SJSA1 (cell line): ENCODE measurements around the gene INPP4A. TPM values are rescaled to one million over a fixed set of nuclear protein-coding genes. Genes with fewer than 3 reads are reported as not detected.

ENCODE experiments used
- DNase-seq, 2 experiments: peaks; one replicate each; pipeline ENCODE4 v3.0.0-alpha.2; 2015 to 2020; ENCODE audit warnings: low spot score in 2 of 2, low read depth in 1 of 2
- H3K27ac ChIP-seq: fragments of 250-450 bp; sonication (Bioruptor Pico); 2 replicates; pipeline ENCODE4 v1.5.1; 2020; ENCODE audit warnings: mild to moderate bottlenecking, moderate library complexity
- H3K27me3 ChIP-seq: fragments of 250-450 bp; sonication (Bioruptor Pico); replicated peaks from 2 replicates; pipeline ENCODE4 v1.5.1; 2020; ENCODE audit warnings: mild to moderate bottlenecking, moderate library complexity
- H3K36me3 ChIP-seq: fragments of 250-450 bp; sonication (Bioruptor Pico); 2 replicates; pipeline ENCODE4 v1.5.1; 2020; ENCODE audit warnings: mild to moderate bottlenecking
- H3K4me1 ChIP-seq: fragments of 250-450 bp; sonication (Bioruptor Pico); replicated peaks from 2 replicates; pipeline ENCODE4 v1.6.1; 2021; ENCODE audit warnings: mild to moderate bottlenecking
- H3K4me3 ChIP-seq: fragments of 250-450 bp; sonication (Bioruptor Pico); 2 replicates; pipeline ENCODE4 v1.5.1; 2020; ENCODE audit warnings: mild to moderate bottlenecking
- H3K9me3 ChIP-seq: fragments of 250-450 bp; sonication (Bioruptor Pico); replicated peaks from 2 replicates; pipeline ENCODE4 v1.5.1; 2020; ENCODE audit warnings: mild to moderate bottlenecking
- total RNA-seq: library from RNA; depleted of rRNA; stranded (reverse); fragments of >200 nt; shearing (Covaris generic); gene quantifications from 2 replicates; pipeline ENCODE4 v1.2.3, GENCODE V29; 2014

The INPP4A gene
- total RNA-seq, 1 experiment from 2014 or later = 16.9 TPM

DNA sequence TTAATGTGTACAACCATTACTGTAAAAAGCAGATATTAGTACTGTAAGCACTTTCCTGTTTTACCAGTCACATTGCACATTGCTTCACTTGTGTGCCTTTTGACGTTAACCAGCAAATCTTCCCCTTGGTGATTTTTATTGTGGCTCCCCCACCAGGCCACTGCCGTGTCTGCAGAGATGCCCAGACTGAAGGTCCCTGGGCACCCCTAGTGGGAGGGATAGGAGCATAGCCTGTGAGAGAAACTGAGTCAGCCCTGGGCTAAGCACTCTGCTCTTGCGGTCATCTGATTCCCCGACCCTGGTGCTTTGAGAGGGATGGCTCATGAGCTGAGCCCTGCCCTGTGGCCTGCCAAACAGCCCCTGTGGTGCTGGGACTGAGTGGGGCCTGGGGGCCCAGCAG, 73.4 kb downstream of the INPP4A start:
- no peak overlapping the region for H3K27ac ChIP-seq
- H3K4me3 ChIP-seq = no peak overlapping the region
- H3K27me3 ChIP-seq = no peaks in the 10 kb centered on the region
- H3K36me3 ChIP-seq = no peaks in the 10 kb centered on the region
- DNase-seq = no peak
- H3K4me1 ChIP-seq = peaks cover 3% of the 10 kb centered on the region; the same call in 1 of the 2 replicates
- no peaks in the 10 kb centered on the region for H3K9me3 ChIP-seq

DNA sequence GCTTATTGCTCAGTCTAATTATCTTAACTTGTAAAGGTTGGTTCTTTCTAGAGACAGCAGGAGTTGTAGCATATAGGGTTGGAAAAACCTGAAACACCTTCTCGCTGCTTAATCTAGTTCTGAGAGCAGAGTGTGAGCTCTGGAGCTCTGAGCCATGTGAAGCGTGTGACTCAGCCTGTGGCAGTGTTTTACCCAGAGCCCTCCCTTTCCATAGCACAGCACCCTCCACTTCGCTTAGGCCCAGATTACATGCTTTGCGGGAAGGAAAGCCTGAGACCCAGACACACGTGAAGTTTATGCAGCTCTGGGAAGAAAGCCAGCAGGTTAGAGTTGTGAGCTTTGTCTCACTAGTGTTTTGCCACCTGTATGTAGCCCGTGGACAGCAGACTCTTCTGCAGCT, 74.5 kb downstream of the INPP4A start:
- no peak overlapping the region for H3K4me3 ChIP-seq
- H3K27ac ChIP-seq = no peak overlapping the region
- H3K4me1 ChIP-seq = peaks cover 3% of the 10 kb centered on the region; the same call in 1 of the 2 replicates
- H3K9me3 ChIP-seq = no peaks in the 10 kb centered on the region
- DNase-seq = no peak
- H3K27me3 ChIP-seq = no peaks in the 10 kb centered on the region
- H3K36me3 ChIP-seq = no peaks in the 10 kb centered on the region

DNA sequence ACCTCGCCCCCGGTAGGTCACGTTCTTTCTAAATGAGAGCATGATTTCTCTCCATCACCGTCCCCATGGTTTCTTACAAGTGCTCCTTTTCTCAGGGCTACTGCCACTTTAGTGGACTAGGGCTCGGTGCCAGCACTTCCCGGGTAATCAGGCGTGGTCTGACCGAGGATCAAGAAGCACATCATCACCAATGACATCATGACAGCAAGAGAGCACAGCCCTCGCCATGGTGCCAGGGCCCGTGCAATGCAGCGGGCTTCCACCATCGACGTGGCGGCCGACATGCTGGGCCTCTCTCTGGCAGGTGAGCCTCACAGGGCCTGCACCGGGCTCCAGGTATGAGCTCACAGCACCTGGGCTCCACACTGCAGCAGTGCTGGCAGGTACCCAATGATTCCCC, 75.2 kb downstream of the INPP4A start:
- no peaks in the 10 kb centered on the region for H3K36me3 ChIP-seq
- no peak overlapping the region for H3K4me3 ChIP-seq
- no peak overlapping the region for H3K27ac ChIP-seq
- no peaks in the 10 kb centered on the region for H3K27me3 ChIP-seq
- H3K4me1 ChIP-seq = peaks cover 3% of the 10 kb centered on the region; the same call in 1 of the 2 replicates
- DNase-seq = no peak
- H3K9me3 ChIP-seq = no peaks in the 10 kb centered on the region

DNA sequence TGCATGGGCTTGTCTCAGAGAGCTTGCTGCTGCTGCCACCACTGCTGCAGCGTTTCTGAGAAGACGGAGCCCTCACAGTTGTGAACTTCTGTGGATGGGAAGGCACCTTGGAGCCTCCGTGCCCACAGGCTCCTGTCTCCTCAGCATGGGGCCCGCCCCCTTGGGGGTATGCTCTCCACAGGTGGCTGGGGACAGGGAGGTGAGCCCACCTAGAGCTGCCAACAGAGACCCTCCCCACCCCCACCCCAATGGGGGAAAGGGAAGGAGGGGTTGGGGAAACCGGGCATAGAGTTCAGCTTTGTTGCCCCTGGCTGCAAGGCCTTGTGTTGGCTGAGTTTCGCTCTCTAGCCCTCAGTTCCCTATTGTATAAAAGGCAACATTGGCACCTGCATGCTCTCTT, 76.1 kb downstream of the INPP4A start:
- no peak overlapping the region for H3K27ac ChIP-seq
- H3K4me3 ChIP-seq = no peak overlapping the region
- no peaks in the 10 kb centered on the region for H3K27me3 ChIP-seq
- H3K4me1 ChIP-seq = no peaks in the 10 kb centered on the region
- DNase-seq = no peak
- no peaks in the 10 kb centered on the region for H3K36me3 ChIP-seq
- no peaks in the 10 kb centered on the region for H3K9me3 ChIP-seq

DNA sequence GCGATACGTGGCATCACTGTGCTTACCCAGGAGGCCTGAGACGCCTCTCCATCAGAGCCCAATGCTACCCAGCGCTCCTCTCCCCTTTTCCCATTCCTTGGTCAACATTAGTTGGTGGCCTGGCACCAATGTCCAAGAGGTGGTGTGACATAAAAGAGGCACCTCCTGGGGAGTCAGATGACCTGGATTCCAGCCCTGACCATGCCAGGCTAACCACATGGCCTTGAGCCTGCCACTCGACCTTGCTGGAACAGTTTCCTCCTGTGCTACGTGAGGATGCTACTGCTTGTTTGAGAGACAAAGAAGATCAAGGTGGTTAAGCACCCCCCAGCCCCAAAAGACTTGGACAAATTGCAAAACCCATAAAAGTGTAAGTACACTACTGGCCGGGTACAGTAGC, 76.6 kb downstream of the INPP4A start:
- Histone ChIP-seq H3K27ac (no peak overlapping the region), H3K9me3 (no peaks in the 10 kb centered on the region), H3K27me3 (no peaks in the 10 kb centered on the region), H3K4me1 (no peaks in the 10 kb centered on the region), H3K4me3 (no peak overlapping the region), H3K36me3 (no peaks in the 10 kb centered on the region)
- no peak for DNase-seq

DNA sequence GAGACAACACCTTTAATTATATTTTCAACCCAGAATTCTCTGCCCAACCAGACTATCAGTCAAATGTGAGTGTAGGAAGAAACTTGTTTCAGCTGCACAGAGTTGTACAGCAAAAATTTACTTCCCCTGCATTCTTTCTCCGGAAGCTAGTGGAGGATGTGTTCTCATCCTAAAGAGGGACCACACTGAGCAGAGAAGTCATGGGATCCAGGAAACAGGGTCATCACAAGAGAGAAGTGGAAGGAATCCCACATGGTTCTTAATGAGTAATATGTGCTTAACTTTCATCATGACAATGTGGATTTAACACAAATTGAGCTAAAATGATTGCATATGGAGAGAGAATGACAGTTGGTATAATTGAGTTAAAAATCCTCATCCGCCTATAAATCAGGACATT, 78.2 kb downstream of the INPP4A start:
- no peak for DNase-seq
- no peak overlapping the region for H3K27ac ChIP-seq
- no peak overlapping the region for H3K4me3 ChIP-seq
- H3K27me3 ChIP-seq = no peaks in the 10 kb centered on the region
- no peaks in the 10 kb centered on the region; the same call in 1 of the 2 replicates for H3K36me3 ChIP-seq
- no peaks in the 10 kb centered on the region for H3K4me1 ChIP-seq
- H3K9me3 ChIP-seq = no peaks in the 10 kb centered on the region

DNA sequence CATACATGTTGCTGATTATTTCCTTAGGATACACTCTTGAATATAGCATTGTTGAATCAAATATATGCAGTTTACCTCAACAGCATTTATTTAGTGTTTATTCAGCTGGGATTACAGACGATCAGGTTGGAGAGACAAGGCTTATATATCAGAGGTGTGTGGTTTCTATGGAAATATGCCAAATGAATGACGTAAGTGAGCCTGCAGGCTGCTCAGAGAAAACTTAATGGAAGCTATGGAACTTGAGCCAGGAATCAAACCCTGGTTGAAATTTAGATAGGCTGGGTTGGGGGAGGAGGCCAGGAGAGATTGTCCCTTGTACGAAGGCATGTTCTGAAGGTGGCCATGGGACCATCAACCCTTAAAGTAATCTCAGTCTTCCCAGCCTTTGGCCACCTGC, 79.5 kb downstream of the INPP4A start:
- Histone ChIP-seq H3K9me3 (no peaks in the 10 kb centered on the region), H3K36me3 (no peaks in the 10 kb centered on the region; the same call in 1 of the 2 replicates), H3K27ac (no peak overlapping the region), H3K27me3 (no peaks in the 10 kb centered on the region), H3K4me1 (no peaks in the 10 kb centered on the region), H3K4me3 (no peak overlapping the region)
- no peak for DNase-seq

DNA sequence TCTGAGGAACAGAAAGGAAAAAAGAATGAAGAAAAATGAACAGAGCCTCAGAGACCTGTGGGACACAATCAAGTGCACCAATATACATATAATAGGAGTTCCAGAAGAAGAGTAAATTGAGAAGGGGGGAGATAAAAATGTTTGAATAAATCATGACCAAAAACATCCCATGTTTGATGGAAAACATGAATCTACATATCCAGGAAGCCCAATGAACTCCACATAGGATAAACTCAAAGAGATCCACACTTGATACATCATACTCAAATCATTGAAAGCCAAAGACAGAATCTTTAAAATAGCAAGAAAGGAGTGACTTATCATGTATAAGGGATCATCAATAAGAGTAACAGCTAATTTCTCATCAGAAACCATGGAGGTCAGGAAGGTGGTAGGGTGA, 83.7 kb downstream of the INPP4A start:
- no peak overlapping the region for H3K27ac ChIP-seq
- no peaks in the 10 kb centered on the region for H3K9me3 ChIP-seq
- H3K36me3 ChIP-seq = no peaks in the 10 kb centered on the region; the same call in 1 of the 2 replicates
- H3K4me3 ChIP-seq = no peak overlapping the region
- no peak for DNase-seq
- H3K27me3 ChIP-seq = no peaks in the 10 kb centered on the region
- H3K4me1 ChIP-seq = no peaks in the 10 kb centered on the region

DNA sequence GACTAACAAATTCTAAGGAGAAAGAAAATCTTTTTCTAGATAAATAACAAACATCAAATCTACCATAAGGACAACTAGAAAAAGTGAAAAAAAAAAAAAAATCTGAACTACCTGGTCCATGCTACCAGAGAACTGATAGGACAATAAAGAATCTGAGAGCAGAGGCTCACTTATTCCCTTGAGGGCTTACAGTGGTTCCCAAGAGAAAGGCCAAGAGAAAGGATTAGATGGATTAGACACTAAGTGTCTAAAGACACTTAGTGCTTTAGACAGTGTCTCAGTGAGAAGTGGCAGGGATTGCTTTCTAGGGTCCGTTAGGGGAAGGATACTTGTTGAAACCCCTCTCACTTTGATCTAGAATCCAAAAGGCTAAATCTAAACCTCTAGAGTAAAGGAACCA, 85.5 kb downstream of the INPP4A start:
- H3K4me3 ChIP-seq = no peak overlapping the region
- H3K27me3 ChIP-seq = no peaks in the 10 kb centered on the region
- no peak for DNase-seq
- H3K9me3 ChIP-seq = no peaks in the 10 kb centered on the region
- no peaks in the 10 kb centered on the region for H3K4me1 ChIP-seq
- no peaks in the 10 kb centered on the region; the same call in 1 of the 2 replicates for H3K36me3 ChIP-seq
- H3K27ac ChIP-seq = no peak overlapping the region

DNA sequence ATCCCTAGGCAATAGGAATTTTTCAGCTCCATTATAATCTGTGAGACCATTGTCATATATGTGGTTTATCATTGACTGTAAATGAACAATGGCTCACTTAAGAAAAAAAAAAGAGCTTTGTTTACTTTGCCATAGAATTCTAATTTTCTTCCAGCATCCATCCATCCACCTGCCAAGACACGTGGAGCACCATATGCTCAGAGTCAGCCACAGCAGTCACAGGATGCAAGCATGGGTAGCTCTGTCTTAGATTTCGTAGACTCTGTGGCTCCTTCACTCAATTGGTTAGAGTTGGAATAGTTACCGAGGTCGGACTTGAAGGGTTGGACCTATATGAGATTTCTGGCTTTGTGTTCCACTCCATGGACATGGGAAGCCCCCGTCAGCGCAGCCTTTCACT, 88.1 kb downstream of the INPP4A start:
- DNase-seq = no peak
- no peak overlapping the region for H3K4me3 ChIP-seq
- no peak overlapping the region for H3K27ac ChIP-seq
- no peaks in the 10 kb centered on the region for H3K9me3 ChIP-seq
- H3K36me3 ChIP-seq = no peaks in the 10 kb centered on the region
- H3K4me1 ChIP-seq = no peaks in the 10 kb centered on the region
- H3K27me3 ChIP-seq = no peaks in the 10 kb centered on the region

DNA sequence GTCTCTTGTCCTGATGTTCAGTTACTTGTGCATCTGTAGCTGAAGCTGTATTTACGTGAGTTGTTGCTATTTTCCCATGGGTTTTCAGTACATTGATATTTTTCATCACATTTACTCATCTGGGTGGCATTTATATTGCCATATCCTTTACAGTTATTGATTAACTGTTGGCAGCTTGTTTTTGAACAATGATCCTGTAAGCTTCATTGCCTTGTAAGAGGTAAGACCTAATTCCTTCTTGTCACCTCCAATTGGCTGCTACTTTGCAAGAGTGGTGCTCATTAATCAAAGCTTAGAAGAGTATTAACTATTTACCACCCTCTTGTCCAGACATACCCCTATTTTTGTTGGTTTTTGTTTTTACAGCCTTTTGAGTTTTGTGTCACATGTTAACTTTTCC, 88.9 kb downstream of the INPP4A start:
- no peak for DNase-seq
- Histone ChIP-seq H3K4me1 (no peaks in the 10 kb centered on the region), H3K9me3 (no peaks in the 10 kb centered on the region), H3K36me3 (no peaks in the 10 kb centered on the region), H3K4me3 (no peak overlapping the region), H3K27ac (no peak overlapping the region), H3K27me3 (no peaks in the 10 kb centered on the region)

DNA sequence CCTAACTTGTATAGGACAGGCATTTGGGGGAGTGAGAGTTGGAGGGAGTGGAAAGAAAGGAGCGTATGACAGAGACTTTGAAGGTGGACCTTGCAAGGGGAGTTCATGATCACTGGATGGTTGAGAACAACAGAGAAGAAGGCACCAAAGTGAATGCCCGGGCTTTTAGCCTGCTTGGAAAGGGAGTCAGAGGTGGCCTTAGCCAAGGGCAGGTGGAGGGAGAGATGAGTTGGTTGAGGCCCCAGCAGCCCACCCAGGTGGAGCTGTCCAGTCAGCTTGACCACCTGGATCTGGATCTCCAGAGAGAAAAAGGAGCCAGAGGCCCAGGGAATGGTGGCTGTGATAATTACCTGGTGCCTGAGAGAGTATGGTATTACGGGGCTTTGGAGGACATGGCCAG, 90.1 kb downstream of the INPP4A start:
- no peak for DNase-seq
- no peak overlapping the region for H3K27ac ChIP-seq
- H3K9me3 ChIP-seq = no peaks in the 10 kb centered on the region
- no peaks in the 10 kb centered on the region for H3K27me3 ChIP-seq
- H3K36me3 ChIP-seq = no peaks in the 10 kb centered on the region
- H3K4me1 ChIP-seq = no peaks in the 10 kb centered on the region
- H3K4me3 ChIP-seq = no peak overlapping the region

DNA sequence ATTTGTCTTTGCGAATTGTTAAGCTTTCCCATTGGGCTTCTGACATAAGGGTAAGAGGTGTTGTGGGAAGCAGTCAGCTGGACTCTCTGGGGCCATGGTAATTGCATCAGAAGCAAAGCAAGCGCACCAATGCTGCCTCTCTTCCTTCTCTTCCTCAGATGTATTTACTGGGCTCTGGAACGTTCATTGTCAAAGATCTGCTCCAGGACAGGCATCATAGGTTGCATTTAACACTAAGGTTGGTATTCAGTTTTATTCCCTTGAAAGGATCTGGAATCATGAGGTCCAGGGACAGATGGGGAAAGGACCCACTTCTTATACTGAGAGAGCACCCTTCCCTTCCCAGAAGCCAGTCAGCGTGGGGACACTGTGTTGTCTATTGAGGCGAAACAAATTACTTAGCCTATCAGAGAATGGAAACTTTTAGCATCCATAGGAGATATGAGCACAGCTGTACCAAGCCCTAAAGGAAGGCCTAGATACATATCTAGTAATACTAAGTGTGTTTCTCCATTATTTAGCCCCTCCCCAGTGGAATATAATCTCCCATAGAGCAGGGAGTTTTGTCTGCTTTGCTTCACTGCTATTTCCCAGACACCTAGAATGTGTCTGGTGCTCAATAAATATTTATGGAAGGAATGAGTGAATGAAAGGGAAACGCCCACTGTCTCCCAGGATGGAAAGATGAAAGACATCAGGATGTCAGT, 91.5 kb downstream of the INPP4A start:
- Histone ChIP-seq H3K9me3 (no peaks in the 10 kb centered on the region), H3K36me3 (no peaks in the 10 kb centered on the region), H3K4me1 (no peaks in the 10 kb centered on the region), H3K4me3 (no peak overlapping the region), H3K27me3 (no peaks in the 10 kb centered on the region), H3K27ac (no peak overlapping the region)
- no peak for DNase-seq

DNA sequence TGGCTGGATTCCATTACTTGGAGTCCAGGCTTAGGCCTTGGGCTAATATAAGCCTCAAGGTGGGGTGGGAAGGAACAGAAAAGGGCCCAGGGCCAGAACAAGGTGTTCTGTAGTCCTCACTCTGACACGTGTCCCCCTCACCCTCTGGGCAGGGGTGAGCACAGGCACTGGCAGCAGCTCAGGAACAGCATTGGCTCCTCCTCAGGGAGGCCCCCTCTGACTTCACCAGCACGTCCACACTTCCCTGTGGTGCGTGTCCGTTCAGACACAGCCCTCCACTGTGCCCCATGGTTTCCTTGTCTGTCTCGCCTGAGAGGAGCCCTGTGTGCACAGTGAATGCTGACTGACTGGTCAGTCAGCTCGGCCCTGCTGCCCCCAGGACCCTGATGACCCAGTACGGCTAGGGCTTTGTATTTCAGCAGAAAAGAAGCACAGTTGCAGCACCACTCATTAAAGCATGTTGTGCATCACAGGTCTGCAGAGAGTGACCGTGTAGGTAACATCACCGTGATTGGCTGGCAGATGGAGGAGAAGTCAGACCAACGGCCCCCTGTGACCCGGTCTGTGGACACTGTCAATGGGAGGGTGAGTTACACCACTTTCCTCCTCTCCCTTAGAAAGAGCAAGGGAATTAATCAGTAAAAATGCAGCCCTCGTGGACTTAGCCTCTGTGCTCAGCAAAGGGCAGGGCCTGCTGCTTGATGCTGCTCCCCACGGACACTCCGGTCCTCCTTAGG, 92.9 kb downstream of the INPP4A start:
- Histone ChIP-seq H3K9me3 (no peaks in the 10 kb centered on the region), H3K4me3 (no peak overlapping the region), H3K4me1 (no peaks in the 10 kb centered on the region), H3K36me3 (no peaks in the 10 kb centered on the region), H3K27ac (no peak overlapping the region), H3K27me3 (no peaks in the 10 kb centered on the region)
- DNase-seq = no peak
